Measurements from ENCODE around the gene PRSS56.

PRSS56 gene

GRCh38 chr2:232519581-232520438 lies at the start of gene PRSS56:
Gene PRSS56, plus strand, starts transcription at chr2:232520388. Its CDS starts 211 bp downstream, at chr2:232520599.
- Histone ChIP-seq H3K27me3 (replicated peaks; ENCODE audit: control insufficient read depth, insufficient read depth, low read length) (peaks cover 67% of the 10 kb centered on the region), H3K9me3 (ENCODE audit: control insufficient read depth, low read length) (no peaks in the 10 kb centered on the region), H3K4me1 (ENCODE audit: control insufficient read depth, insufficient read depth, low read length) (peaks cover 2% of the 10 kb centered on the region), H3K4me3 (ENCODE audit: low read length) (no peak within 1 kb of the TSS), H3K36me3 (ENCODE audit: control insufficient read depth, insufficient read depth, low read length, severe bottlenecking) (no peaks in the 10 kb centered on the region), H3K9ac (ENCODE audit: low read length) (no peak within 1 kb of the TSS)
- no peak for DNase-seq (ENCODE audit: low read depth)

GRCh38 chr2:232473467-232473890 lies 46.7 kb upstream of the PRSS56 start:
- Histone ChIP-seq H3K4me3 (ENCODE audit: low read length) (no peak overlapping the region), H3K27me3 (replicated peaks; ENCODE audit: control insufficient read depth, insufficient read depth, low read length) (peaks cover 65% of the 10 kb centered on the region), H3K9me3 (ENCODE audit: control insufficient read depth, low read length) (peaks cover 16% of the 10 kb centered on the region), H3K9ac (ENCODE audit: low read length) (no peak overlapping the region), H3K4me1 (ENCODE audit: control insufficient read depth, insufficient read depth, low read length) (no peaks in the 10 kb centered on the region), H3K36me3 (ENCODE audit: control insufficient read depth, insufficient read depth, low read length, severe bottlenecking) (no peaks in the 10 kb centered on the region)
- no peak for DNase-seq (ENCODE audit: low read depth)

GRCh38 chr2:232476045-232476444 lies 44.1 kb upstream of the PRSS56 start:
- Histone ChIP-seq H3K9me3 (ENCODE audit: control insufficient read depth, low read length) (peaks cover 16% of the 10 kb centered on the region), H3K9ac (ENCODE audit: low read length) (no peak overlapping the region), H3K27me3 (replicated peaks; ENCODE audit: control insufficient read depth, insufficient read depth, low read length) (peaks cover 71% of the 10 kb centered on the region), H3K4me1 (ENCODE audit: control insufficient read depth, insufficient read depth, low read length) (no peaks in the 10 kb centered on the region), H3K4me3 (ENCODE audit: low read length) (no peak overlapping the region), H3K36me3 (ENCODE audit: control insufficient read depth, insufficient read depth, low read length, severe bottlenecking) (no peaks in the 10 kb centered on the region)
- no peak for DNase-seq (ENCODE audit: low read depth)

- no peak overlapping the region for H3K4me3 ChIP-seq (ENCODE audit: low read length)
- no peaks in the 10 kb centered on the region for H3K36me3 ChIP-seq (ENCODE audit: control insufficient read depth, insufficient read depth, low read length, severe bottlenecking)
- H3K9ac ChIP-seq (ENCODE audit: low read length) = no peak overlapping the region
- H3K4me1 ChIP-seq (ENCODE audit: control insufficient read depth, insufficient read depth, low read length) = no peaks in the 10 kb centered on the region
- H3K27me3 ChIP-seq (replicated peaks; ENCODE audit: control insufficient read depth, insufficient read depth, low read length) = peaks cover 70% of the 10 kb centered on the region
- DNase-seq (ENCODE audit: low read depth) = no peak
- peaks cover 11% of the 10 kb centered on the region for H3K9me3 ChIP-seq (ENCODE audit: control insufficient read depth, low read length)
Observed at GRCh38 chr2:232476791-232477190, 43.4 kb upstream of the PRSS56 start.

GRCh38 chr2:232477751-232478510 lies 42.3 kb upstream of the PRSS56 start:
- H3K36me3 ChIP-seq (ENCODE audit: control insufficient read depth, insufficient read depth, low read length, severe bottlenecking) = no peaks in the 10 kb centered on the region
- no peaks in the 10 kb centered on the region for H3K9me3 ChIP-seq (ENCODE audit: control insufficient read depth, low read length)
- H3K9ac ChIP-seq (ENCODE audit: low read length) = no peak overlapping the region
- H3K4me1 ChIP-seq (ENCODE audit: control insufficient read depth, insufficient read depth, low read length) = no peaks in the 10 kb centered on the region
- DNase-seq (ENCODE audit: low read depth) = no peak
- H3K4me3 ChIP-seq (ENCODE audit: low read length) = no peak overlapping the region
- peaks cover 70% of the 10 kb centered on the region for H3K27me3 ChIP-seq (replicated peaks; ENCODE audit: control insufficient read depth, insufficient read depth, low read length)

GRCh38 chr2:232478571-232479340 lies 41.4 kb upstream of the PRSS56 start:
- H3K4me3 ChIP-seq (ENCODE audit: low read length) = no peak overlapping the region
- H3K36me3 ChIP-seq (ENCODE audit: control insufficient read depth, insufficient read depth, low read length, severe bottlenecking) = no peaks in the 10 kb centered on the region
- no peaks in the 10 kb centered on the region for H3K9me3 ChIP-seq (ENCODE audit: control insufficient read depth, low read length)
- no peak for DNase-seq (ENCODE audit: low read depth)
- H3K9ac ChIP-seq (ENCODE audit: low read length) = no peak overlapping the region
- H3K4me1 ChIP-seq (ENCODE audit: control insufficient read depth, insufficient read depth, low read length) = no peaks in the 10 kb centered on the region
- peaks cover 69% of the 10 kb centered on the region for H3K27me3 ChIP-seq (replicated peaks; ENCODE audit: control insufficient read depth, insufficient read depth, low read length)

- Histone ChIP-seq H3K4me1 (ENCODE audit: control insufficient read depth, insufficient read depth, low read length) (no peaks in the 10 kb centered on the region), H3K36me3 (ENCODE audit: control insufficient read depth, insufficient read depth, low read length, severe bottlenecking) (no peaks in the 10 kb centered on the region), H3K27me3 (replicated peaks; ENCODE audit: control insufficient read depth, insufficient read depth, low read length) (peaks cover 69% of the 10 kb centered on the region)
Observed at GRCh38 chr2:232479341-232480200, 40.6 kb upstream of the PRSS56 start.

GRCh38 chr2:232480201-232481190 lies 39.7 kb upstream of the PRSS56 start:
- no peaks in the 10 kb centered on the region for H3K9me3 ChIP-seq (ENCODE audit: control insufficient read depth, low read length)
- H3K4me3 ChIP-seq (ENCODE audit: low read length) = no peak overlapping the region
- no peaks in the 10 kb centered on the region for H3K4me1 ChIP-seq (ENCODE audit: control insufficient read depth, insufficient read depth, low read length)
- peaks cover 70% of the 10 kb centered on the region for H3K27me3 ChIP-seq (replicated peaks; ENCODE audit: control insufficient read depth, insufficient read depth, low read length)
- H3K9ac ChIP-seq (ENCODE audit: low read length) = no peak overlapping the region
- H3K36me3 ChIP-seq (ENCODE audit: control insufficient read depth, insufficient read depth, low read length, severe bottlenecking) = no peaks in the 10 kb centered on the region
- DNase-seq (ENCODE audit: low read depth) = no peak

More at GRCh38 chr2:232479341-232480200, 40.6 kb upstream of the PRSS56 start:
- no peak for DNase-seq (ENCODE audit: low read depth)
- Histone ChIP-seq H3K9ac (ENCODE audit: low read length) (no peak overlapping the region), H3K9me3 (ENCODE audit: control insufficient read depth, low read length) (no peaks in the 10 kb centered on the region), H3K4me3 (ENCODE audit: low read length) (no peak overlapping the region)

- H3K27me3 ChIP-seq (replicated peaks; ENCODE audit: control insufficient read depth, insufficient read depth, low read length) = peaks cover 62% of the 10 kb centered on the region
- no peak overlapping the region for H3K4me3 ChIP-seq (ENCODE audit: low read length)
- H3K4me1 ChIP-seq (ENCODE audit: control insufficient read depth, insufficient read depth, low read length) = no peaks in the 10 kb centered on the region
- no peak overlapping the region for H3K9ac ChIP-seq (ENCODE audit: low read length)
- no peaks in the 10 kb centered on the region for H3K9me3 ChIP-seq (ENCODE audit: control insufficient read depth, low read length)
- DNase-seq (ENCODE audit: low read depth) = no peak
- no peaks in the 10 kb centered on the region for H3K36me3 ChIP-seq (ENCODE audit: control insufficient read depth, insufficient read depth, low read length, severe bottlenecking)
Observed at GRCh38 chr2:232481322-232482140, 38.7 kb upstream of the PRSS56 start.

All from adipocyte (in vitro differentiated cells).